ENCODE data around the gene MED6.

DNA sequence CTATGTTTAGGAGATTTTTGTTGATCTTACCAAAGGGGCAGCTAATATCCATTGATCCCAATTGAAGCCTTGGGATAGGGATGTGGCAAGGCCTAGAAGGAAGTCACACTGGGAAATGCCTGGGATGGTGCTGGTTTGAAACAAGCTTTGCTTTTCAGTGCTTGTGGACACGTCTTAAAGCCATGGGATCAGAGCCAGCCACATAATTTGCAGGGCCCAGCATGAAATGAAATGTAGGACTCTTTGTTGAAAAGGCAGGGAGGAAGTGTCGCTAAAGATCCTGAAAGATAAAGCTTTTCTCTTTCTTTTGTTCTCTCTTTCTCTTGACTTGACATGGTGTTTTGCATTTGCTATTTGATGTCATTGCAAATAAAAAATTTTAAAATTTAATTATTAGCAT, 46.2 kb upstream of the MED6 start:
- no peak for TF ChIP-seq ZNF331 (CRISPR knock-in tag; IDR thresholded peaks at IDR 0.05)
- TF ChIP-seq, protein P1, sequence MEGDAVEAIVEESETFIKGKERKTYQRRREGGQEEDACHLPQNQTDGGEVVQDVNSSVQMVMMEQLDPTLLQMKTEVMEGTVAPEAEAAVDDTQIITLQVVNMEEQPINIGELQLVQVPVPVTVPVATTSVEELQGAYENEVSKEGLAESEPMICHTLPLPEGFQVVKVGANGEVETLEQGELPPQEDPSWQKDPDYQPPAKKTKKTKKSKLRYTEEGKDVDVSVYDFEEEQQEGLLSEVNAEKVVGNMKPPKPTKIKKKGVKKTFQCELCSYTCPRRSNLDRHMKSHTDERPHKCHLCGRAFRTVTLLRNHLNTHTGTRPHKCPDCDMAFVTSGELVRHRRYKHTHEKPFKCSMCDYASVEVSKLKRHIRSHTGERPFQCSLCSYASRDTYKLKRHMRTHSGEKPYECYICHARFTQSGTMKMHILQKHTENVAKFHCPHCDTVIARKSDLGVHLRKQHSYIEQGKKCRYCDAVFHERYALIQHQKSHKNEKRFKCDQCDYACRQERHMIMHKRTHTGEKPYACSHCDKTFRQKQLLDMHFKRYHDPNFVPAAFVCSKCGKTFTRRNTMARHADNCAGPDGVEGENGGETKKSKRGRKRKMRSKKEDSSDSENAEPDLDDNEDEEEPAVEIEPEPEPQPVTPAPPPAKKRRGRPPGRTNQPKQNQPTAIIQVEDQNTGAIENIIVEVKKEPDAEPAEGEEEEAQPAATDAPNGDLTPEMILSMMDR (CRISPR knock-in tag; IDR thresholded peaks at IDR 0.05): no peak
- no peak for TF ChIP-seq ZNF7 (CRISPR knock-in tag; IDR thresholded peaks at IDR 0.05)
- TF ChIP-seq, protein P2, sequence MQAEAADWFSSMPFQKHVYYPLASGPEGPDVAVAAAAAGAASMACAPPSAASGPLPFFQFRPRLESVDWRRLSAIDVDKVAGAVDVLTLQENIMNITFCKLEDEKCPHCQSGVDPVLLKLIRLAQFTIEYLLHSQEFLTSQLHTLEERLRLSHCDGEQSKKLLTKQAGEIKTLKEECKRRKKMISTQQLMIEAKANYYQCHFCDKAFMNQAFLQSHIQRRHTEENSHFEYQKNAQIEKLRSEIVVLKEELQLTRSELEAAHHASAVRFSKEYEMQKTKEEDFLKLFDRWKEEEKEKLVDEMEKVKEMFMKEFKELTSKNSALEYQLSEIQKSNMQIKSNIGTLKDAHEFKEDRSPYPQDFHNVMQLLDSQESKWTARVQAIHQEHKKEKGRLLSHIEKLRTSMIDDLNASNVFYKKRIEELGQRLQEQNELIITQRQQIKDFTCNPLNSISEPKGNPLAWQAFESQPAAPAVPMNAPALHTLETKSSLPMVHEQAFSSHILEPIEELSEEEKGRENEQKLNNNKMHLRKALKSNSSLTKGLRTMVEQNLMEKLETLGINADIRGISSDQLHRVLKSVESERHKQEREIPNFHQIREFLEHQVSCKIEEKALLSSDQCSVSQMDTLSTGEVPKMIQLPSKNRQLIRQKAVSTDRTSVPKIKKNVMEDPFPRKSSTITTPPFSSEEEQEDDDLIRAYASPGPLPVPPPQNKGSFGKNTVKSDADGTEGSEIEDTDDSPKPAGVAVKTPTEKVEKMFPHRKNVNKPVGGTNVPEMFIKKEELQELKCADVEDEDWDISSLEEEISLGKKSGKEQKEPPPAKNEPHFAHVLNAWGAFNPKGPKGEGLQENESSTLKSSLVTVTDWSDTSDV (CRISPR knock-in tag; IDR thresholded peaks at IDR 0.05): no peak
- no peak for TF ChIP-seq BRD4 (CRISPR knock-in tag; IDR thresholded peaks at IDR 0.05)
- TF ChIP-seq ZNF3 (CRISPR knock-in tag; IDR thresholded peaks at IDR 0.05): no peak
- TF ChIP-seq POLR2A (IDR thresholded peaks at IDR 0.05; ENCODE audit: insufficient read depth in 1 of 2, low read depth in 2 of 2, low read length in 2 of 2): no peak
- TF ChIP-seq, protein P3, sequence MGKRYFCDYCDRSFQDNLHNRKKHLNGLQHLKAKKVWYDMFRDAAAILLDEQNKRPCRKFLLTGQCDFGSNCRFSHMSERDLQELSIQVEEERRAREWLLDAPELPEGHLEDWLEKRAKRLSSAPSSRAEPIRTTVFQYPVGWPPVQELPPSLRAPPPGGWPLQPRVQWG (CRISPR knock-in tag; IDR thresholded peaks at IDR 0.05; ENCODE audit: borderline replicate concordance, low read depth): no peak

Data from HepG2 (cell line).